Measurements from ENCODE around the gene USP37.
A peak's percentile ranks its signal among the peaks of the same experiment; 100 is the strongest.
"Not testable (repeated sequence)": the region's sequence is repeated elsewhere in the genome, so short reads cannot be mapped to it uniquely, and the experiment has no call there.

USP37 gene

DNA sequence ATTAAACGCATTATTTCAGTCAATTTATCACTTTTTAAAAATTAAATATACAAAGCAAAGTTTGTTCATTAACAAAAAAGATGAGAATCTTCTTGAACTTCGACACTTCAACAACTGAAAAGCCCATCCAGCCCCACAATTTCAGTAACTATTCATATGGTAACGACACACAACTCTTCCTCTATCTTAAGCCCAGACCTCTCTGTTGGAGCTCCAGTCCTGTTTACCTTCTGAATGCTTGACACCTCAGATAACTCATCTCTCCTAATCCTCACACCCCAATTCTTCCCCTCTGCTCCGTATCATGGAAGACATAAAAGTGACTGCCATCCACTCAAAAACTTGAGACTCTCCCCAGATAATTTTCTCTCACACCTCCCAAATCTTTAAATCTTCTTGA, 12.6 kb downstream of the USP37 start:
- DNase-seq (ENCODE audit: low spot score): no peak

DNA sequence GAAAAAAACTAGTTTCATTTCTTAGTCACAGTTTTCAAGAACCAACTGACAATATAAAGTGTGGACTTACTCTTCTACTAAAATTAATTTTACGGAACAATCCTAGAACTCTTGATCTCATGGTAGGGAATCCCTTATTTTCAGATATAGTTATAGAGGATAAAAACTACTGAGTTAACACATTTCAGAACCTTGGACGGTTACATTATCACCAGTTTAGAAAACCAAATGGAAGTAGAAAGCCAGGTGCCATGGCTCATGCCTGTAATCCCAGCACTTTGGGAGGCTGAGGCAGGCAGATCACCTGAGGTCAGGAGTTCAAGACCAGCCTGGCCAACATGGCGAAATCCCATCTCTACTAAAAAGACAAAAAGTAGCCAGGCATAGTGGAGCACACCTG, 13.9 kb downstream of the USP37 start:
- not testable (repeated sequence) for DNase-seq (ENCODE audit: low spot score)

DNA sequence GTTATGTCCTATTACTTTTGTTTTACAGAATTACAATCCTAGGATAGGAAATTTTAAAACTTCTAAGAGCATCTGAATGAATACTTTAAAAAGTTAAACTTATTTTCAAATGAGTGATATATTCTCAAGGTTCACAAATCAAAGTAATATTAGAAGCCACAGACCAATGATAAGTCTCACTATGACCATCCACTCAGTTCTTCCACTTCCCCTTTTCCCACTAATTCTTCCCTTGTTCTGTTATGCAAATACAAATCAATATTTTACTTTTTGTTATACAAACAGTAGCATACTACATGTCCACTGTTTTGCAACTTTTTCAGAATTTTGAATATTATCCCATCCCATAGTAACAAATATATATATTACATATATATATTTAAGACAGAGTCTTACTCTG, 20.2 kb downstream of the USP37 start:
- no peak for DNase-seq (ENCODE audit: low spot score)

DNA sequence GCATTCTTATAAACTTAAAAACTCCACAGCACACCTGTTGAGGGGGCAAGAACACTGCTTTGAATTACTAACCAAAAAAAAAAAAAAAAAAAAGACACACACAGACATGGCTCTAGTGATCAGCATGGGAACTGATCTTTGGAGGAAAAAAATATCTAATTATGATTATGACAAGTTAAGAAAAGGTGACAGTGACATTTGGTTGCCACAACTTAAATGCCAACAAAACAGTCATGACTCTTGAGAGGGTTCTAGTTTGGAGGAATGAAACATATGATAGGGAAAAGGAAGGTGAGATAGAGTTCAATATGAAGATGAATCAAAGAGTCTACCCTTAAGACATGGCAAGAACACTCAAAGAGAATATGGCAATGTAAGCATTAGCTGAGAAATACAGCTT, 20.6 kb downstream of the USP37 start:
- DNase-seq (ENCODE audit: low spot score): no peak

DNA sequence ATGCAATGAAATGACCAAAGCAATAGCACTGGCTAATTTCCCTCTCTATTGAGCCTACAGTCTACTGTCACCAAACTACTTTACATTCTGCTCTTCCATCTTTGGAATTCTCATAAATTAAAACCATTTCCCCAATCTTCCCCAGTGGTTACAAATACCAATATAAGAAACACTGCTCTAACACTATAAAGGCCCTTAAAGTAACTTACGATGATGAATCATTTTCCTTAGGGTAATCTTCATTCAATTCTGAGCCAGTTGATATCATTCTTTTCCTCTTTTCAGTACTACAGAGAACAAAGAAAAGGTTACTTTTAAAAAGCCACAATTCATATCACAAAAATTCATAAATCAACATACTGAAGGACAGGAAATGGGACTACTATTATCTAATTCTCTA, 22.1 kb downstream of the USP37 start:
- DNase-seq (ENCODE audit: low spot score): no peak

DNA sequence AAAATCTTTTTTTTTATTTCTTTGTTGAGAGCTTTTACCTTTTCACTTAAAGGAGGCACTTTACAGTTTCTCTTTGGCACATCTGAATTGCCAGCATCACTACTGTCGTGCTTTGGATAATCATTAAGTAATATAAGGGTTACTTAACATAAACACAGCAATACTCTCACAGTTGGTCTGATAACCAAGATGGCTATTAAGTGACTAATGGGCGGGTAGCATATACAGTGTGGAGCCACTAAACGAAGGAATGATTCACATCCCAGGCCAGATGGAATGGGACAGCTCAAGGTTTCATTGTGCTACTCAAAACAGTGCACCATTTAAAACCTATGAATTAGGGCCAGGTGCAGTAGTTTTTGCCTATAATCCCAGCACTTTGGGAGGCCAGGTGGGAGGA, 28.1 kb downstream of the USP37 start:
- no peak for DNase-seq (ENCODE audit: low spot score)

DNA sequence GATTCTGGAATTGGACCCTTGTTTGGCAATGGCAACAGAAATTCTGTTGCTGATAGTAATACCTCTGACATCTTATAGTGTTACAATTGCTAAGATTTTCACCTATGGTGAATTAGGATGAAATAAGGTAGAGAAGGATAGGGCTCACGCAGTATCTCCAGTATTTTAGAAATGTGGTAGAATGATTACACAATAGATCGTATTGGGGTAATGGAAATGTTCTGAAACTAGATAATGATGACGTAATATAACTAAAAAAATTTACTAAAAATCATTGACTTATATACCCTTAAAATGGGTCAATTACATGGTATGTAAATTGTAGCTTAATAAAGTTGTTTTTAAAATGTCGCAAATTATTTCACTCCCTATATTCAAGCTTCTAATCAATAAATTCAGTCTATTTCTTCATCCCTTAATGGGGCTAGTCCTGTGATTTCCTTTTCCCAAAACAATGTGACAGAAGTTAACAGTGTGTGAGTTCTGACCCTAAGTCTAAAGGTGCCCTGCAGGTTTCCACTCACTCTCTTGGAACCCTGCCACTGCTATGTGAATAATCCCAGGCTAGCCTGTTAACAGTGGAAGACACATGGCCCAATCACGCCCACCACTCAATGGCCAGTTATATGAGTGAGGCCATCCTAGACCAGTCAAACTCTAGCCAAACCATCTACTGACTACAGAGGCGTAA, 31.2 kb downstream of the USP37 start:
- DNase-seq (ENCODE audit: low spot score): no peak

DNA sequence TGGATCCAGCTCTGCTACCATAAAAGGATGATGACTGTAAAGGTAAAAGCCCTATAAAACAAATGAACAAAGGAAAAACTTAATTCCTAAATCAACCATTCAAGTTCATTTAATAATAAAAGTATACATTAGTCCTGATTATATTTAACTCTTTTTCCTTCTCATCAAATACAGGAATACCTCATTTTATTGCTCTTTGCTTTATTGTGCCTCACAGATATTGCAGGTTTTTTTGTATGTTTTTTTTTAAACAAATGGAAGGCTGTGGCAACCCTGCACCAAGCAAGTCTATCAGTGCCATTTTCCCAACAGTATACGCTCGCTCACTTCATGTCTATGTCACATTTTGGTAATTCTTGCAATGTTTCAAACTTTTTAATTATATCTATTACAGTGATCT, 38.2 kb downstream of the USP37 start:
- DNase-seq (ENCODE audit: low spot score): no peak

DNA sequence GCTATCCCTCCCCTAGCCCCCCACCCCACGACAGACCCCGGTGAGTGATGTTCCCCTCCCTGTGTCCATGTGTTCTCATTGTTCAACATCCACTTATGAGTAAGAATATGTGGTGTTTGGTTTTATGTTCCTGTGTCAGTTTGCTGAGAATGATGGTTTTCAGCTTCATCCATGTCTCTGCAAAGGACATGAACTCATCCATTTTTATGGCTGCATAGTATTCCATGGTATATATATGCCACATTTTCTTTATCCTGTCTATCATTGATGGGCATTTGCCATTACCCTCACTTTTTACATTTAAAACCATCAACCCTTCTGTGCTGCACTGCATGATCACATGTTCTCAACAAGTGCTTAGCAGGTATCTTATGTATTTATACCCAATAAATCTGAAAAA, 39.7 kb downstream of the USP37 start:
- not testable (repeated sequence) for DNase-seq (ENCODE audit: low spot score)

DNA sequence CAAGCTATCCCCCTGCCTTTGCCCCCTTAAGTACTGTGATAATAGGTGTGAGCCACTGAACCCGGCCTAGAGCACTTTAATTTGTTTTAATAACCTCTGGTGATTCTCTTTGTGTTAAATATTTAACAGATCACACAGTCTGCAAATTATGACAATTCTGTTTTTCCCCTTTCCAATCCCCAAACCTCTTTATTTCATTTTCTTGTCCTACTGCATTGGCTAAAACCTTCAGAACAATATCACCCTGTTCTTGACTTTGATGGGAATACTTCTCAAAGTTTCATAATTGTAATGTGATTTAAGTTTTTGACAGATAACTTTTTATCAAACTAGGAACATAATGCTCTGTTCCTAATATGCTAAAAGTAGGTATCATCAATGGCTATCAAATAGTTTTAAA, 44.5 kb downstream of the USP37 start:
- no peak for DNase-seq (ENCODE audit: low spot score)

DNA sequence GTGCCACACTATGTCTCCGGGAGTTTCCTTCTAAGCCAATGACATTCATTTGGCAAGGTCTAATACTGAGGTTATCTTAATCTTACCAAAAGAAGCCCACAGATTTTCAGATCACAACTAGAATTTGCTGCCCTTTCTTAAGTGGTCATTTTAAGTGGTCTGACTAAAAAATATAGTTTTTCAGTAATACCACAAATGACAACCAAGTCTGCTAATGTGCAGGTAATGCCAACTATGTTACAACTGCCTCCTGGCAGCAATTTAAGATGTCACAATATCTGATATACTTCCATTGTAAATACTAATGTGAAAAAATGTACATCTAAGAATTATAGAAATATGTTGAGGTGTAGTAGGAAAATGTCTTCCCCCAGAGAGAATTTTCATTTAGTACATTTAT, 49.3 kb downstream of the USP37 start:
- no peak for DNase-seq (ENCODE audit: low spot score)

DNA sequence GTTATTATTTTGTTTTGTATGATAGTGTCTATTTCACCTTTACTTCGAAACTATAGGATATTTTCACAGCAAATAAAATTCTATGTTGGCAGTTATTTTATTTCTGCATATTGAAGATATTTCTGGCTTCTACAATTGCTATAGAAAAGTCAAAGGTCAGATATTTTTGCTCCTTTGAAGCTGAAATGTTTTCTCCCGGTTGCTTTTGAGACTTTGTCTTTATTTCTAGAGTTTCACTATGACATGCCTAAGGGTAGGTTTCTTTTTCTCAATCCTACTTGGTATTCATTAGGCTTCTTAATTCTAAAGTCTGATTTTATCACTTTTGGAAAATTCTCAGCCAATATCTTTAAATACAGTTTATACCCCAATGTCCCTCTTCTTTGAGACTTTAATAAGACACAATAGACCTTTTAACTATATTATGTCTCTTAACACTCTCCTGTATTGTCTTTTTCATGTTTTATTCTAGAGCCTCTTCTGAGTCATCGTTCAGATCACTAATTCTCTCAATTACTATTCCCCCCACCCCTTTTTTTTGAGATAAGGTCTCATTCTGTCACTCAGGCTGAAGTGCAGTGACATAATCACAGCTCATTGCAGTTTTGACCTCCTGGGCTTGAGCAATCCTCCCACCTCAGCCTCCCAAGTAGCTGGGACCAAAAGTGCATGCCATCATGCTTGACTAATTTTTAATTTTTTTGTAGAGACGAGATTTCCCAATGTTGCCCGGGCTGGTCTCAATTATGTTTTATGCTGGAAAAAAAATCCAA, 50.5 kb downstream of the USP37 start:
- no peak for DNase-seq (ENCODE audit: low spot score)

DNA sequence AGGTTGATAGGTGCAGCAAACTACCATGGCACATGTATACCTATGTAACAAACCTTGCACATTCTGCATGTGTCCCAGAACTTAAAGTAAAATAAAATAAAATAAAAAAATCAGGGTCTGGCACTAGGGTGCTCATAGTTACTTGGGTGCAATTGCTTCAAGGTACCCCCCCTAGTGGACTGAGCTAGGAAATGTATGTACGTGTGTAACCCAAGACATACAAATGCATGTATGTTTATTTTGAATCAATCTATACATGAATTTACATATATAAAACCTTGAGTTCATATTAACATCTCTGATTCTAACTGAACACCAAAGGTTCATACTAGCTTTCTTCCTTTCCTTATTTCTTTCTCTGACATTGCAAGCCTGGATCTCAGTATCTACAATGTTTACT, 51.5 kb downstream of the USP37 start:
- DNase-seq (ENCODE audit: low spot score): peak; percentile 22

DNA sequence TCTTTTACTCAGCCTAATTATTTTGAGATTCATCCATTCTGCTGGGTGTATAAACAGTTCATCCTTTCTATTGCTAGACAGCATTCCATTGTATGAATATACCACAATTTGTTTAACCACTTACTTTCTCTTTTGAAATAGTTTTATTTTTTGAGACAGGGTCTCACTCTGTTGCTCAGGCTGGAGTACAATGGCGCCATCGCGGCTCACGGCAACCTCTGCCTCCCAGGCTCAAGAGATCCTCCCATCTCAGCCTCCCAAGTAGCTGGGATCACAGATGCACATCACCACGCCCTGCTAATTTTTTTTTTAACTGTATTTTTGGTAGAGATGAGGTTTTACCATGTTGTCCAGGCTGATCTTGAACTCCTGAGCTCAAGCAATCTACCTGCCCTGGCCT, 54.5 kb downstream of the USP37 start:
- DNase-seq (ENCODE audit: low spot score): no peak

DNA sequence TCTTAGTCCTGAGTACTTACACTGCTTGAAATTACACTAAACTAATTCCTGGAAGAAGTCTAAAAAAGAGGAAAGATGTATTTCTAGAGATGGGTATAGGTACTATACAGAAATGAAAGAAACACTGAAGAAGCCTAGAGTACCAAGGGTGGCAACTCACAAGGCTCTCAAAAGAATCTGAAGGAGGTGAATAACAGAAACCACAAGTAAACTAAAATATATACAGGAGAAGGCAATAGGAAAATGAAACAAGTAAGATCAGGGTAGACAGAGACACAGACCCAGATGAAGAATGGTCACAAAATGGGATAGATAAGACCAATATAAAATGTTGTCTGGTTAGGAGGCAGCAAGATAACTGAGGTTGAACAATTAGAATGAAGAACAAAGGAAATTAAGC, 59.9 kb downstream of the USP37 start:
- no peak for DNase-seq (ENCODE audit: low spot score)

DNA sequence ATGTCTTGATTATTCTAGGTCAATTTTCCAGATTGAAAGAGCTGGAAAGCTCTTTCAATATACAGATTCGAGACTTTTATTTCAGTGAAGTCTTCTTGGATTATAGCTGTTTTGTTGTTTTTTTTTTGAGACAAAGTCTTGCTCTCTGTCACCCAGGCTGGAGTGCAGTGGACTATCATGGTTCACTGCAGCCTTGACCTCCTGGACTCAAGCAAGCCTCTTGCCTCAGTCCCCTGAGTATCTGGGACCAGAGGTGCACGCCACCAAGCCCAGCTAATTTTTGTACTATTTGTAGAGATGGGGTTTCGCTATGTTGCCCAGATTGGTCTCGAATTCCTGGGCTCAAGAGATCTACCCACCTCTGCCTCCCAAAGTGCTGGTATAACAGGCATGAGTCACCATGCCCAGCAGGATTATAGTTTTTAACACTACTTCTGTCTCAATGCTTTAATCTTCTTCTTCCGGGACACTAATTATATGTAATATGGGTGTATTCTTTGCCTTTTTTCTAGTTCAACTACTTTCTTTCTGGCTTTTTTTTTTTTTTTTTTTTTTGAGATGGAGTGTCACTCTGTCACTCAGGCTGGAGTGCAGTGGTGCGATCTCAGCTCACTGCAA, 62.3 kb downstream of the USP37 start:
- no peak for DNase-seq (ENCODE audit: low spot score)

DNA sequence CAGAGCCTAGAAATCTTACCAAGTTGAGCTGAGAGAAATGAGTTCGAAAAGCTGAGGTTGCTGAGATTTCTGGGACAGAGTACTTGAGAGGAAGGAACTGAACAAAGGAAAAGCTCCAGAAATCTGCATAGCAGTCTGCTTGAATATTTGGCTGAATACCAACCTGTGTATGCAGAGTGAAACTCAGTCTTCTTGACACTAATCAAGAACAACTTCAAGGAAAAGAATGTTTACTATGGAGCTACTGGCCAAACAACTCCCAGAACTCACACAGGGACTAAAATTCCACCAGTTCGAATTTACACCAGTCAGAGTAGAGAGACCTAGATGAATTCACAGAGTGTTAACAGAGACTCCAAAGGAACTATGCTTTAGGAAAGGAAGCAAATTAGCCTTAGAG, 66.5 kb downstream of the USP37 start:
- DNase-seq (ENCODE audit: low spot score): no peak

DNA sequence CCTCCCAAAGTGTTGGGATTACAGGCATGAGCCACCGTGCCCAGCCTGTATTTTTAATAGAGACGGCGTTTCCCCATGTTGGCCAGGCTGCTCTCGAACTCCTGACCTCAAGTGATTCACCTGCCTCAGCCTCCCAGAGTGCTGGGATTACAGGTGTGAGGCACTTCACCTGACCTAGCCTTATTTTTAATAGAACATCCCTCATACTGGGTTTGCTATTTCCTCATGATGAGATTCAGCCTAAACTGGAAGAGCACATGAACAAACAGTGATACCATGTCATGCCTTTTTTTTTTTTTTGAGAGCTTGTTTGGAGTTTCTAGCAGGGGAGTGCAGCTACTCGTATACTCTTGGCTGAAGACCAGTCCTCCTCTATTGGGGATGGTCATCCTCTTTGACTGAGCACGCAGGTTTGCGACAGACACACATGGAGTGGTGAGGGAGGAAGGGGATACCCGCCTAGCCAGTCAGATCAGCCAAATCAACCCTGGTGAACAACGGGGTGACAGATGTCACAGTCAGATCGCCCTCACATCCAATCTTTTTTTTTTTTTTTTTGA, 67.6 kb downstream of the USP37 start:
- DNase-seq (ENCODE audit: low spot score): no peak

DNA sequence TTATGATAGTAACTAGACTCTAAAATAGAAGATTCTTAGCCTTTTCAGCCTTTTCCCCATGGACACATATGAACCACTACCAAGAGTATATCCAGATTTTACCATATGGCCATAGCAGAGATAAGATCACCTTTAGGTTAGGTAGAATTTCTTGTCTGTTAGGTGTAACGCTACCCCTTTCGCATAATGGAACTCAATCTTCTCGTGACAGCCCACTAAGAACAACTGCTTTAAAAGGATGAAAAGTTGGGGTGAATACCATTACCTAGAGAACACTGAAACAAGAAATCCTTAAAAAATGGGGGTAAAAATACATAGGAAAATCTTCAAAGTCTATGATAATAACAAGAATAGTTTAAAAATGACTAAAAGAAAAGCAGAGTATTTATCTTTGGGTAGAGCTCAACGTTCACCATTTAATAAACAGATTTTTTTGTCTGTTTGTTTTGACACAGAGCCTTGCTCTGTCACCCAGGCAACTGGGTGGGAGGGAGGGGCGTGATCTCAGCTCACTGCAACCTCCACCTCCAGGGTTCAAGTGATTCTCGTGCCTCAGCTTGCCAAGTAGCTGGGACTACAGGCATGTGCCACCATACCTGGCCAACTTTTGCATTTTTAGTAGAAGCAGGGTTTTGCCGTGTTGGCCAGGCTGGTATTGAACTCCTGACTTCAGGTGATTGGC, 82.0 kb downstream of the USP37 start:
- DNase-seq (ENCODE audit: low spot score): no peak

DNA sequence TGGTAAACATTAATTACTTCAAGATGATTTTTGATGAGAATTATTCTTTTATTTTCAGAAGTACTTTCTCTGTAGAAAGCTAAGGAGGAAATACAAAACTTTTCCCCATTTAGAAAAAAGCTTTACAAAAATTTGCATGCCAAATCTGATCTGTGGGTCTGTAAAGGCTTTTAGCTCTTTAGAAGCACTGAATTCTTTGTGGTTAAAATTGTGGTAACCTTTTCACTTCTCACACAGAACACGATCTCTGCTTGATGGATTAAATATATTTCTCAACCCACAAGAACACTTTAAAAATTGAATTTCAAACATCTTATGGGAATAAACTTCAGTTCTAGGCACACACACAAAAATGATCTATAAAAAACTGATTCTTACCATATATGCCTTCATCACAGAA, 85.5 kb downstream of the USP37 start:
- no peak for DNase-seq (ENCODE audit: low spot score)

DNA sequence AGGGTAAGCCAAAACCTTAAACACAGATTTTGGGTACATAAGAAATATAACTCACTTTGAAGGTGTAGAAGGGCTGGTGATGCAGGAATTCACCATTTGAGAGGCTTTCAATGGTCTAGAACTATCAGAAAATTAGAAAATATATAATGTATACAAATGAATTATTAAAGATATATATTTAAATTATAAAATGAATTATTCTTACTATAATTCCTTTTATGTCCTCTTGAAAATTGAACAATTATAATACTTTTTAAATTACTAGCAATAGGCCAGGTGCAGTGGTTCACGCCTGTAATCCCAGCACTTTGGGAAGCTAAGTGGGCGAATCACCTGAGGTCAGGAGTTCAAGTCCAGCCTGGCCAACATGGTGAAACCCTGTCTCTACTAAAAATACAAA, 88.6 kb downstream of the USP37 start:
- DNase-seq (ENCODE audit: low spot score): no peak

DNA sequence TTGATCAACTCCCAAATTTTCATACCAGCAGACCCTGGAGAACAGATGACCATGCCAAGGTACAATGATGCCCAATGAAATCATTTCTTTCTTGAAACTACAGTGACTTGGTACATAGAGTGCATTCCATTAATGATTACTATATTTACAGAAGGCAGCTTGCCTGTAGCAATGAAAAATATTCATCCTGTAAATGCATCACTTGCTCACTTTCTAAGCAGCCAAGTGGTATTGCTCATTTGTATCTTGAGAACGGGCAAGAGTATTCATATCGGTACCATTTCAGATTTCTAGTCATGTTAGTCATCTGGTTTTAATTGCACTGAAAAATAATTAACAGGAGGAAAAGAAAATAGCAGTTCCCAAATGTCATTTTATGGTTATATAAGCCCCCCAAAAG, 89.6 kb downstream of the USP37 start:
- DNase-seq (ENCODE audit: low spot score): no peak

DNA sequence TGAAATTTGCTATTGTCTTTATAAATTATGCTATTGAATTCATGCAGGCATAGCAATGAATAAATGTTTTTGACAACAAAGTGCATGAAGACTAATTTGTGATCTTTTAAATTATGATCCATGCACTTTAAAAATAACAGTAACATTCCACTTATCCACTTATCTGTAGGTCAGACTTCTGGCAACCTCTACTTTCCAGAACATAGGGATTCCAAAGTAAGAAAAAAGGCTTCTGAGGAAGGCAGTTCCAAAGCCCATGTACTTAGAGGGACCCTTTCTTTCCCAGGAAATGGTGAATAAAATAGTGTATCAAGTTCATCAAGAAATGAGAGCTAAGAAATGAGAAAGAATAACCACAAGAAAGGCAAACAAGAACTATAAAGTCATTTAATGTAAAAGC, 90.9 kb downstream of the USP37 start:
- no peak for DNase-seq (ENCODE audit: low spot score)
